ENCODE measurements around the gene FNDC3B. TPM values are rescaled to one million over a fixed set of nuclear protein-coding genes. Genes with fewer than 3 reads are reported as not detected.

Gene FNDC3B
- total and polyA plus RNA-seq, 3 donors from 2014 or later, result 24.2 to 63.5 (median 57.7) TPM

DNA sequence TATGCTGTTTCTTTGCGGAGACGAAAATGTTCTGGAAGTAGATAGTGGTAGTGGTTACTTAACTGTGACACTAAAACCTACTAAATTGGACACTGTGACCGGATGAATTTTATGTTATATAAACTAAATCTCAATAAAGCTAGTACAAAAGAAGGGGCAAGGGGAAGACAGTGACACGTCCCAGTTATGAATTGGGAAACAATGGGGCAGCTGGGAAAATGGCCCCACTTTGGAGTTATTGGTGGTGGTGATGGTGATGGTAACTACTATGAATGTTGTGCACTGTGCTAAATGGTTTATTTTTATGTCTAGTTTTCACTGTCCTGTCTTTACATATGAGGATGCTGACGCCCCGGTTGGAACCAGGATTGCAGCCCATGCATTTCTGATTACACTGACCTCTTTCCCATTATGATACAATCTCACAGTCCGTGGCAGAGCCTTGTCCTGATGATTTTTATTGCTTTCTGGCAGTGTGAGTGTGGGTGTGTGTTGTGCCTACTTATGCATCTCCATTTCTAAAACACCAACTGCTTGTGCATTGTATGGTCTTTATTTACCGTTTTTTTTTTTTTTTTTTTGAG, 192.0 kb downstream of the FNDC3B start:
- WGBS, 2 donors, result 78 to 87% methylated on average over 8 of the region's 8 CpGs
- Histone ChIP-seq H3K36me3 (ENCODE audit: low read depth, missing control alignments) (no peaks in the 10 kb centered on the region), H3K9me3 (no peaks in the 10 kb centered on the region), H3K27ac (no peak overlapping the region), H3K4me3 (no peak overlapping the region), H3K27me3 (no peaks in the 10 kb centered on the region), H3K4me1 (peaks cover 17% of the 10 kb centered on the region)
- intact Hi-C loops (cut with DNase I; ENCODE audit: low total_unique reads), result no loop called here
- no peak for DNase-seq
- TF ChIP-seq, protein P1, sequence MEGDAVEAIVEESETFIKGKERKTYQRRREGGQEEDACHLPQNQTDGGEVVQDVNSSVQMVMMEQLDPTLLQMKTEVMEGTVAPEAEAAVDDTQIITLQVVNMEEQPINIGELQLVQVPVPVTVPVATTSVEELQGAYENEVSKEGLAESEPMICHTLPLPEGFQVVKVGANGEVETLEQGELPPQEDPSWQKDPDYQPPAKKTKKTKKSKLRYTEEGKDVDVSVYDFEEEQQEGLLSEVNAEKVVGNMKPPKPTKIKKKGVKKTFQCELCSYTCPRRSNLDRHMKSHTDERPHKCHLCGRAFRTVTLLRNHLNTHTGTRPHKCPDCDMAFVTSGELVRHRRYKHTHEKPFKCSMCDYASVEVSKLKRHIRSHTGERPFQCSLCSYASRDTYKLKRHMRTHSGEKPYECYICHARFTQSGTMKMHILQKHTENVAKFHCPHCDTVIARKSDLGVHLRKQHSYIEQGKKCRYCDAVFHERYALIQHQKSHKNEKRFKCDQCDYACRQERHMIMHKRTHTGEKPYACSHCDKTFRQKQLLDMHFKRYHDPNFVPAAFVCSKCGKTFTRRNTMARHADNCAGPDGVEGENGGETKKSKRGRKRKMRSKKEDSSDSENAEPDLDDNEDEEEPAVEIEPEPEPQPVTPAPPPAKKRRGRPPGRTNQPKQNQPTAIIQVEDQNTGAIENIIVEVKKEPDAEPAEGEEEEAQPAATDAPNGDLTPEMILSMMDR (IDR thresholded peaks at IDR 0.05), result no peak
- TF ChIP-seq POLR2A (IDR thresholded peaks at IDR 0.05), result no peak

GRCh38 chr3:172232579-172233212, 193.3 kb downstream of the FNDC3B start:
- 88 to 95% methylated on average over 3 of the region's 3 CpGs for WGBS, 2 donors
- no peaks in the 10 kb centered on the region for H3K9me3 ChIP-seq
- H3K4me3 ChIP-seq, result no peak overlapping the region
- H3K27ac ChIP-seq, result no peak overlapping the region
- no peak for DNase-seq
- TF ChIP-seq, protein P1 (IDR thresholded peaks at IDR 0.05), result no peak
- TF ChIP-seq POLR2A (IDR thresholded peaks at IDR 0.05), result no peak
- peaks cover 15% of the 10 kb centered on the region for H3K4me1 ChIP-seq
- no peaks in the 10 kb centered on the region for H3K27me3 ChIP-seq
- H3K36me3 ChIP-seq (ENCODE audit: low read depth, missing control alignments), result no peaks in the 10 kb centered on the region
- intact Hi-C loops (cut with DNase I; ENCODE audit: low total_unique reads), result no loop called here

- intact Hi-C loops (cut with DNase I; ENCODE audit: low total_unique reads), result no loop called here
- TF ChIP-seq POLR2A (IDR thresholded peaks at IDR 0.05), result no peak
- TF ChIP-seq, protein P1 (IDR thresholded peaks at IDR 0.05), result no peak
- no peak for DNase-seq
- Histone ChIP-seq H3K4me3 (no peak overlapping the region), H3K36me3 (ENCODE audit: low read depth, missing control alignments) (no peaks in the 10 kb centered on the region), H3K9me3 (no peaks in the 10 kb centered on the region), H3K27ac (no peak overlapping the region), H3K4me1 (peaks cover 5% of the 10 kb centered on the region), H3K27me3 (no peaks in the 10 kb centered on the region)
- 74 to 77% methylated on average over 8 of the region's 8 CpGs for WGBS, 2 donors
Observed at GRCh38 chr3:172233474-172234277, 194.3 kb downstream of the FNDC3B start.

GRCh38 chr3:172235698-172236097, 196.3 kb downstream of the FNDC3B start:
- Histone ChIP-seq H3K27ac (no peak overlapping the region), H3K4me1 (no peaks in the 10 kb centered on the region), H3K36me3 (ENCODE audit: low read depth, missing control alignments) (no peaks in the 10 kb centered on the region), H3K9me3 (no peaks in the 10 kb centered on the region), H3K27me3 (no peaks in the 10 kb centered on the region), H3K4me3 (no peak overlapping the region)
- intact Hi-C loops (cut with DNase I; ENCODE audit: low total_unique reads), result no loop called here
- no peak for TF ChIP-seq POLR2A (IDR thresholded peaks at IDR 0.05)
- TF ChIP-seq, protein P1 (IDR thresholded peaks at IDR 0.05), result no peak
- DNase-seq, result no peak

Data from testis (tissue), 3 donors.